SK-N-SH (cell line): ENCODE measurements around the gene SEC16B.

ENCODE experiments used
- EP300 ChIP-seq, 2 experiments: IDR thresholded peaks; 2 replicates each; pipeline versions ENCODE4 v1.4.0 to v1.6.1; 2012; ENCODE audit warnings: borderline replicate concordance in 1 of 2, low read depth in 1 of 2, low read length in 1 of 2
- EZH2phosphoT487 ChIP-seq: fragments of 200-600 bp; sonication (generic); IDR thresholded peaks from 2 replicates; pipeline ENCODE4 v1.6.1; 2017; ENCODE audit warnings: low read depth, mixed run types, mild to moderate bottlenecking, antibody characterized with exemption, moderate library complexity, borderline replicate concordance
- JUND ChIP-seq: IDR thresholded peaks from 2 replicates; pipeline ENCODE4 v1.4.0; 2012
- POLR2AphosphoS5 ChIP-seq: IDR thresholded peaks from 2 replicates; pipeline ENCODE4 v1.6.1; 2012; ENCODE audit warnings: low read depth, low read length
- RFX5 ChIP-seq: IDR thresholded peaks from 2 replicates; pipeline ENCODE4 v1.6.1; 2012; ENCODE audit warnings: mild to moderate bottlenecking, improper control_type of control experiment, low read length
- SIN3A ChIP-seq: IDR thresholded peaks from 2 replicates; pipeline ENCODE4 v1.6.1; 2012; ENCODE audit warnings: low read depth, mild to moderate bottlenecking, low read length, moderate library complexity, borderline replicate concordance
- TCF12 ChIP-seq: IDR thresholded peaks from 2 replicates; pipeline ENCODE4 v1.4.0; 2012
- YY1 ChIP-seq: IDR thresholded peaks from 2 replicates; pipeline ENCODE4 v1.4.0; 2012; ENCODE audit warnings: low read depth, mild to moderate bottlenecking
- TF ChIP-seq, protein P1 (sequence below): IDR thresholded peaks from 2 replicates; pipeline ENCODE4 v1.4.0; 2012; ENCODE audit warnings: low read depth
- TF ChIP-seq, protein P2 (sequence below): IDR thresholded peaks from 2 replicates; pipeline ENCODE4 v1.6.1; 2012; ENCODE audit warnings: mild to moderate bottlenecking, low read depth, low read length, moderate library complexity
- TF ChIP-seq, protein P3 (sequence below): fragments of 200-600 bp; sonication (generic); IDR thresholded peaks from 2 replicates; pipeline ENCODE4 v1.6.1; 2017; ENCODE audit warnings: antibody characterized with exemption, mild to moderate bottlenecking, moderate library complexity

DNA sequence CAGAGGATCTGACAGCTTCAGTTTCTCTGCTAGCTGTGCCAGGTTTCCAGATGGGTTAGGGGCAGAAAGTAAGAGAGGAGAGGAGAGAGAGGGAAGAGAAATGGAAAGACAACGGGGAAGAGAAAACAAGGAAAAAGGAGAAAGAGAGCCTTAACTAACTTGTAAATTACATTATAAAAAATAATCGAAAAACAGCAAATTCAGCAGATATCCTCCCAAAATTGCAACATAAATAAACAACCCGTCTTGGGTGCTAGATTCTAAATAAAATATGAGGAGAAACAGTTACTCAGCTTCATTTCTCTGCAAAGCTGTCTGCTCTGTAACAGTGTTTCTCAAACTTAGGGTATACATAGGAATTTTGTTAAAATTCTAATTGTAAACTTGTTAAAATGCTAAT is 29.2 kb downstream of the SEC16B start:
- TF ChIP-seq, protein P1, sequence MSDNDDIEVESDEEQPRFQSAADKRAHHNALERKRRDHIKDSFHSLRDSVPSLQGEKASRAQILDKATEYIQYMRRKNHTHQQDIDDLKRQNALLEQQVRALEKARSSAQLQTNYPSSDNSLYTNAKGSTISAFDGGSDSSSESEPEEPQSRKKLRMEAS, result no peak
- TF ChIP-seq, protein P2, sequence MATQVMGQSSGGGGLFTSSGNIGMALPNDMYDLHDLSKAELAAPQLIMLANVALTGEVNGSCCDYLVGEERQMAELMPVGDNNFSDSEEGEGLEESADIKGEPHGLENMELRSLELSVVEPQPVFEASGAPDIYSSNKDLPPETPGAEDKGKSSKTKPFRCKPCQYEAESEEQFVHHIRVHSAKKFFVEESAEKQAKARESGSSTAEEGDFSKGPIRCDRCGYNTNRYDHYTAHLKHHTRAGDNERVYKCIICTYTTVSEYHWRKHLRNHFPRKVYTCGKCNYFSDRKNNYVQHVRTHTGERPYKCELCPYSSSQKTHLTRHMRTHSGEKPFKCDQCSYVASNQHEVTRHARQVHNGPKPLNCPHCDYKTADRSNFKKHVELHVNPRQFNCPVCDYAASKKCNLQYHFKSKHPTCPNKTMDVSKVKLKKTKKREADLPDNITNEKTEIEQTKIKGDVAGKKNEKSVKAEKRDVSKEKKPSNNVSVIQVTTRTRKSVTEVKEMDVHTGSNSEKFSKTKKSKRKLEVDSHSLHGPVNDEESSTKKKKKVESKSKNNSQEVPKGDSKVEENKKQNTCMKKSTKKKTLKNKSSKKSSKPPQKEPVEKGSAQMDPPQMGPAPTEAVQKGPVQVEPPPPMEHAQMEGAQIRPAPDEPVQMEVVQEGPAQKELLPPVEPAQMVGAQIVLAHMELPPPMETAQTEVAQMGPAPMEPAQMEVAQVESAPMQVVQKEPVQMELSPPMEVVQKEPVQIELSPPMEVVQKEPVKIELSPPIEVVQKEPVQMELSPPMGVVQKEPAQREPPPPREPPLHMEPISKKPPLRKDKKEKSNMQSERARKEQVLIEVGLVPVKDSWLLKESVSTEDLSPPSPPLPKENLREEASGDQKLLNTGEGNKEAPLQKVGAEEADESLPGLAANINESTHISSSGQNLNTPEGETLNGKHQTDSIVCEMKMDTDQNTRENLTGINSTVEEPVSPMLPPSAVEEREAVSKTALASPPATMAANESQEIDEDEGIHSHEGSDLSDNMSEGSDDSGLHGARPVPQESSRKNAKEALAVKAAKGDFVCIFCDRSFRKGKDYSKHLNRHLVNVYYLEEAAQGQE, result no peak
- TF ChIP-seq TCF12 (no peak), EZH2phosphoT487 (no peak), JUND (no peak), YY1 (no peak), POLR2AphosphoS5 (no peak), RFX5 (no peak), EP300 (IDR thresholded peaks at IDR 0.05; ENCODE audit: borderline replicate concordance in 1 of 2, low read depth in 1 of 2, low read length in 1 of 2) (no peak), SIN3A (no peak)
- TF ChIP-seq, protein P3, sequence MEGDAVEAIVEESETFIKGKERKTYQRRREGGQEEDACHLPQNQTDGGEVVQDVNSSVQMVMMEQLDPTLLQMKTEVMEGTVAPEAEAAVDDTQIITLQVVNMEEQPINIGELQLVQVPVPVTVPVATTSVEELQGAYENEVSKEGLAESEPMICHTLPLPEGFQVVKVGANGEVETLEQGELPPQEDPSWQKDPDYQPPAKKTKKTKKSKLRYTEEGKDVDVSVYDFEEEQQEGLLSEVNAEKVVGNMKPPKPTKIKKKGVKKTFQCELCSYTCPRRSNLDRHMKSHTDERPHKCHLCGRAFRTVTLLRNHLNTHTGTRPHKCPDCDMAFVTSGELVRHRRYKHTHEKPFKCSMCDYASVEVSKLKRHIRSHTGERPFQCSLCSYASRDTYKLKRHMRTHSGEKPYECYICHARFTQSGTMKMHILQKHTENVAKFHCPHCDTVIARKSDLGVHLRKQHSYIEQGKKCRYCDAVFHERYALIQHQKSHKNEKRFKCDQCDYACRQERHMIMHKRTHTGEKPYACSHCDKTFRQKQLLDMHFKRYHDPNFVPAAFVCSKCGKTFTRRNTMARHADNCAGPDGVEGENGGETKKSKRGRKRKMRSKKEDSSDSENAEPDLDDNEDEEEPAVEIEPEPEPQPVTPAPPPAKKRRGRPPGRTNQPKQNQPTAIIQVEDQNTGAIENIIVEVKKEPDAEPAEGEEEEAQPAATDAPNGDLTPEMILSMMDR, result no peak
